LNCaP clone FGC (cell line): ENCODE results near the gene ANKRD55.

Source experiments
- DNase-seq: peaks from one replicate; pipeline ENCODE4 v3.0.0-alpha.2; 2011; ENCODE audit warnings: low read depth
- H3K4me3 ChIP-seq: 2 replicates; pipeline ENCODE4 v1.5.1; 2011; ENCODE audit warnings: mild to moderate bottlenecking, low read depth, low read length, control low read depth
- CTCF ChIP-seq: IDR thresholded peaks from 2 replicates; pipeline ENCODE4 v1.5.1; 2012; ENCODE audit warnings: mild to moderate bottlenecking; ENCODE audit not compliant: control insufficient read depth, insufficient read depth; ENCODE audit errors: extremely low read depth

The ANKRD55 gene

DNA sequence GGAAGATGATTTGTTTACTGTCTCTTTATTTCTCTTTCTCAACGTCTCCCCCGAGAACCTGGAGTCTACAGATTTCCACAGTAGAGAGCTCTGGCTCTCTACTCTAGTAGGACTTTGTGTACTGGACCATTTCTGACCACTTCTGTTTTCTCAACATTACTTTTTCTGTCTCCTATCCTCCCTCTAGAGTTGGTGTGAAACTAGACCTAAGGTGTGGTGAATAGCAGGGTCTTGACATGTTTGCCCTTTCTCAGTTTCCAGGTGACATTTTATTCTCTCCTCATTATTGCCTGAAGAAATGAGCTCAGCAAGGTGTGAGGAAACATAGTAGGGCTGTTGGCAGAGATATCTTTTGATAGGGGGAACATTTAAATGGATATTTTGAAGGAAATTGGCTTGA is 176.3 kb downstream of the ANKRD55 start:
- no peak for TF ChIP-seq CTCF
- H3K4me3 ChIP-seq: no peak overlapping the region
- no peak for DNase-seq

DNA sequence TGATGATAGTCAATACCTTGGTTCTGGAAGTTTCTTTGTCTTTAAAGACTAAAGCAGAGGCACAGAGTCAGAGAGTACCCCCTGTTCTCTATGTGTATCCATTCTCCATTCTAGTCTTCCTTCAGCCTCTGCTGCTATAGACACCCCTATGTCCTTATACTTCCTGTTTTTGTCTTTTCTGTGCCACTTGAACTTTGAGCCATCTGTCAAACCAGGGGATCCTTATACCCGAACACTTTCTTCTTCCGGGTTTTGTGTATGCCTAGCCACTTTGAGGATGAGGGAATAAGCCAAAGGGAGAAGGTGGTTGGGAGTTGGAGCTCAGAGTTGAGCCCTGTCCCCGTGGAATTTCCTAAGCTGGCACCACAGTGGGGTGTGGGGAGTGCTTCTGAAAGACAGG is 177.3 kb downstream of the ANKRD55 start:
- TF ChIP-seq CTCF: no peak
- no peak overlapping the region for H3K4me3 ChIP-seq
- no peak for DNase-seq

GRCh38 chr5:56055287-56055686 is 177.8 kb downstream of the ANKRD55 start:
- H3K4me3 ChIP-seq: no peak overlapping the region
- DNase-seq: no peak
- TF ChIP-seq CTCF: no peak

GRCh38 chr5:56054666-56055065 is 178.5 kb downstream of the ANKRD55 start:
- no peak for TF ChIP-seq CTCF
- DNase-seq: no peak
- H3K4me3 ChIP-seq: no peak overlapping the region

GRCh38 chr5:56053363-56053762 is 179.8 kb downstream of the ANKRD55 start:
- no peak for DNase-seq
- no peak for TF ChIP-seq CTCF
- H3K4me3 ChIP-seq: no peak overlapping the region

- TF ChIP-seq CTCF: no peak
- H3K4me3 ChIP-seq: no peak overlapping the region
- DNase-seq: no peak
Observed at GRCh38 chr5:56052735-56053134, 180.4 kb downstream of the ANKRD55 start.

- TF ChIP-seq CTCF: no peak
- DNase-seq: no peak
- H3K4me3 ChIP-seq: no peak overlapping the region
Observed at GRCh38 chr5:56050551-56051255, 182.4 kb downstream of the ANKRD55 start.
